PC-3 (cell line): ENCODE results near the gene ZNF101.

ENCODE experiments used
- CTCF ChIP-seq: fragments of 300-600 bp; sonication (generic); conservative IDR thresholded peaks from 2 replicates; pipeline ENCODE4 v1.5.1; 2017; ENCODE audit warnings: antibody characterized with exemption, low read depth, mild to moderate bottlenecking, low read length
- EZH2 ChIP-seq: fragments of 300-600 bp; sonication (generic); IDR thresholded peaks from one replicate; pipeline ENCODE4 v1.6.1; 2017; ENCODE audit warnings: antibody characterized with exemption, mild to moderate bottlenecking, low read length; ENCODE audit not compliant: unreplicated experiment
- EZH2phosphoT487 ChIP-seq: fragments of 300-600 bp; sonication (generic); IDR thresholded peaks from 2 replicates; pipeline ENCODE4 v1.6.1; 2018; ENCODE audit warnings: mild to moderate bottlenecking, antibody characterized with exemption, low read length, borderline replicate concordance

DNA sequence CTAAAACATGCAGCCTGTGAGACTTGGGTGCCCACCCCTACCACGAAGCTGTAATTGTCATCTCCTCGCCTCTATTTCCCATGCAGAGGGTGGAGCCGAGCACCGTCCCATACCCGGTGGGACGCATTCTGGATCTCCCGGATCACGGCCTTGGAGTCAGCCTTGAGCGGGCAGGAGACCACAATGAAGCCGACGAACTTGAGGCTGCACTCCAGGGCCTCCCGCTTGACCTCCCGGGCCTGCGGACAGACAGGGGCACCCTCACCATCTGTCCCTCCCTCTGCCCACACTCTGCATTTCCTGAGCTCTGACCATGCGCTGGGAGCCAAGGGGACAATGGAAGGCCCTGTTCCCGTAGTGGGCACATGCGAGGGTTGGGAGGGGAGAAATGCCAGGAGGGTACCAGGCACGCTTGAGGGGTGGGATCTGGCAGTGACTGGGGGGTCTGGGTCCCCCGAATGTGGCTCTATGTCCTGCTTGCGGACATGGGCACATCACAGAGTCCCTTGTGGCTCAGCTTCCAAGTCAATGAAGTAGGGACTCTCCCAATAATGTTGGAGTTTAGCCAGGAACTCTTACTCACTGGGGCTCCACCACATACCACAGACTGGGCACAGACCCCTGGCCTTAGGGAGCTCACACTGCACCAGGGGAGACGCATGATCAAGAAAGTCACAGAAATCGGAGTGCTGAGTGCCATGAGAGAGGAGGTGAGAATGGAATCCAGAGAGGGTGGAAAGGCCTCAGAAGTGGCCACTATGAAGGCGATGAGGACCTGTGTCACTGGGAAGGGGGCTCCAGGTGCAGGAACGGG lies 15.9 kb upstream of the ZNF101 start:
- no peak for TF ChIP-seq CTCF
- TF ChIP-seq EZH2 = no peak
- no peak for TF ChIP-seq EZH2phosphoT487
